ENCODE results near the gene SCART1.

- TF ChIP-seq GATA2 (IDR thresholded peaks at IDR 0.05; ENCODE audit: low read depth, low read length), result no peak
- no peak for TF ChIP-seq GATA3 (IDR thresholded peaks at IDR 0.05; ENCODE audit: low read depth, low read length)
Observed at GRCh38 chr10:133475425-133475734, 21.6 kb downstream of the SCART1 start.

Measured in SH-SY5Y (cell line).